DOHH2 (cell line): ENCODE results near the gene PLEKHM3.

Source experiments
- CTCF ChIP-seq: fragments of 200-600 bp; sonication (generic); IDR thresholded peaks from one replicate; pipeline ENCODE4 v1.5.1; 2014; ENCODE audit warnings: antibody characterized with exemption, mild to moderate bottlenecking, low read depth, low read length; ENCODE audit not compliant: poor library complexity, severe bottlenecking
- EZH2phosphoT487 ChIP-seq: fragments of 200-600 bp; sonication (generic); IDR thresholded peaks from 2 replicates; pipeline ENCODE4 v1.6.1; 2017; ENCODE audit warnings: borderline replicate concordance, mild to moderate bottlenecking, antibody characterized with exemption, low read length, moderate library complexity, mixed read lengths

DNA sequence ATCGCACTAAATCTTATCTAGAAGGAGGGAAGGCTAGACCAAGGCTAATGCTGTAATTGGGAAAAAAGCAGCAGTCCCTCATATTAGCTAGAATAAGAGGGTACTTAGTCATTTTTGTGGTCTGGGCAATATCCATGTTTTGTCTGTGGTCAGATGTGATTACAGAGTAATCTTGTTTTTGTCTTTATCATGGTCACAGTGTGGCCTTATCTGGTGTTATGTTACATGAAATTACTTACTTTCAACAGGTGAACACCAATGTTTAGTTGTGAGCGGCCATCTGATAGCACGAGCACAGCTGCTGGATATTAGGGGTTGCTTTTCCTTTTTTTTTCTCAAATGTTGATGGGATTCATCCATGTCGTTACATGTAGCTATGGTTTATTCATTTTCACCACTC, 23.7 kb upstream of the PLEKHM3 start:
- TF ChIP-seq CTCF (no peak), EZH2phosphoT487 (no peak)
